Astrocyte (in vitro differentiated cells and primary cell): ENCODE results near the gene BHLHE23.

ENCODE experiments used
- CTCF ChIP-seq: IDR thresholded peaks from 2 replicates; pipeline ENCODE4 v1.5.1; 2011; ENCODE audit warnings: low read depth, mild to moderate bottlenecking, inconsistent platforms, low read length, moderate library complexity; ENCODE audit not compliant: insufficient read depth
- EZH2 ChIP-seq: IDR thresholded peaks from 2 replicates; pipeline ENCODE4 v1.6.1; 2012; ENCODE audit warnings: mild to moderate bottlenecking, low read length, inconsistent platforms; ENCODE audit not compliant: insufficient read depth

- TF ChIP-seq CTCF (no peak), EZH2 (no peak)
Measured at GRCh38 chr20:63045991-63046390, 39.2 kb upstream of the BHLHE23 start.
